Vagina (tissue), 2 donors: Measurements from ENCODE around the gene SLC25A20.

Source experiments
- CTCF ChIP-seq, 3 experiments: fragments of 450-650 bp in 2 of 3; fragments of 200-600 bp in 1 of 3; sonication (generic) in 1 of 3; IDR thresholded peaks; one replicate each; pipeline ENCODE4 v1.5.1; 2017 to 2019; ENCODE audit warnings: antibody characterized with exemption in 3 of 3, mild to moderate bottlenecking in 2 of 3, moderate library complexity in 2 of 3
- POLR2A ChIP-seq, 2 donors: fragments of 450-650 bp; IDR thresholded peaks; one replicate each; pipeline ENCODE4 v1.6.1; 2017; ENCODE audit warnings: antibody characterized with exemption in 2 of 2, mild to moderate bottlenecking in 2 of 2, moderate library complexity in 2 of 2

- TF ChIP-seq CTCF (IDR thresholded peaks at IDR 0.05): no peak
- no peak for TF ChIP-seq POLR2A (IDR thresholded peaks at IDR 0.05)
Measured at GRCh38 chr3:48898383-48899234, at the start of gene SLC25A20.
